Raji (cell line): Measurements from ENCODE around the gene SMC1B.

Experiments used
- POLR2A ChIP-seq: IDR thresholded peaks from 2 replicates; pipeline ENCODE4 v1.6.1; 2011; ENCODE audit warnings: low read depth, low read length, control low read depth; ENCODE audit not compliant: insufficient read depth

SMC1B gene

DNA sequence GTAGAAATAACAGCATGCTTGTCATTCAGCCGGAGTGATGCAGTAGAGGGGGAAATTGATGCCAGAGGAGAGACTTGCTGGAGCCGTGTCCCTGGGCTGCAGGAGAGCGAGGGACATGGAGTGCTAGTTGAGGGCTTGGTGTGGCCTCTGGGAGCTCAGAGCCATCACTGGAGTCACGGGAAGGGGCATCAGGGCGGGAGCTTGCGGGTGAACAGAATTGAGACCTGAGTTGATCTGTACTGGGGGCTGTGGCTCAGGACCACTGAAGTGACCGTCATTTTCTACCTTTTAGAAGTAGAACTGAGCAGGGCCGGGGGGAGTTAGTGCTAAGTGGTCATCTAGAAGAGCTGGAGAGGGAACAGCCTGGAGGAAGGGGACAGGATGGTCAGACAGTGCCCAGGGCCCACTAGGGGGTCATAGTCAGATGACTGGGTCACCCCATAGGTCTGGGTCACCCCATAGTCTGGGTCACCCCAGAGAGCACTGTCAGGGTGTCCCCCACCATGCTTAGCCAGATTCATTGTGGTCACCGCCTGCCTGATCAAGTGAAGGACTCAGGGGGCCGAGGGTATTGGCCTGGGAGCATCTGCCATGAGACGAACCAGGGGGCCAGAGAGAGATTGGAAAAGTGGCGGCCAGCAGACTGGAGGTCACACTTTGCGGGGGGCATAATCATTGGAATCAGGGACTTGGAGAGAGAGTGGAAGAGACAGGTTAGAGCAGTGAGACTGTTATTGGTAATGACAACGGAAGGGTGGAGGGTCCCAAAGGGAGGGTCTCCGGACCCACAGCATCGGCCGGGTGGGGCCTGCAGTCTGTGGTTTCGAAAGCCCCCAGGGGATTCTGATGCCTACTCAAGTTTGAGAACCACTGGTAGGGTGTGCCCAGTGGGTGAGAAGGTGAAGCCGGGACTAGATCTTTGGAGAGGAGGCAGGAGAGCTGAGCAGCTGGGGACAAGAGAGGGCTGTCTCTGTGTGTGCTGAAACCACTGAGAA lies 15.3 kb upstream of the SMC1B start:
- TF ChIP-seq POLR2A = no peak

DNA sequence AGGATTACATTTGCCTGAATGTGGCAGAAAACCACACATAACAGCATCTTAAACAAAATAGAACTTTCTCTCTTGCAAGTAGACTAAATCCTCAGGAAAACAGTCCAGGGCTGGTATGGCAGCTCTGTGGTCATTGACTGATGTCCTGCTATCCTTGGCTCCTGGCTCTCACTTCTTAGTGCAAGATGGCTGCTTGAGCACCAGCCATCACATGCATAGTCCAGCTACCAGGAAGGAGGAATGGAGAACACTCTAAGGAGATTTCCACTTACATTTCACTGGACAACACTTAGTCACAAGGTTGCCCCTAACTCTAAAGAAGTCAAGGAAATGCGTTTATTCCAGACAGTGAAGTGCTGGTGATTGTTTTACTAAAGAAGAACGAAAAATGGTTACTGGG lies 13.7 kb upstream of the SMC1B start:
- no peak for TF ChIP-seq POLR2A

DNA sequence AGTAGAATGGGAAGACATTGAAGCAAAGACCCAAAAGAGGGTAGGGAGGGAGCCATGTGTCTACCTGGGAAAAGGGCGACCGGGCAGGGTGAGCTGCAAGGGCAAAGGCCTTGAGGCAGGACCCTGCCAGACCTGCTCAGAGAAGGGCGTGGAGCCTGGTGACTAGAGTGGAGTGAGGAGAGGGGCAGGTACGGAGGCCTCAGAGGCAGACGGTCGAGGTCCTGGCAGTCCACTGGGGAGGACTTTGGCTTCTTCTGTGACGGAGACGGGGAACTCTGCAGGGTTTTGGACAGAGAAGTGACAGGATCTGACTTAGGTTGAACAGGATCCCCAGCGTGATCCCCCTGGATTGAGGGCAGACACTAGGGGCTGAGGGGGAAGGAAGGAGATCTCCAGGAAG lies 13.0 kb upstream of the SMC1B start:
- TF ChIP-seq POLR2A = no peak

DNA sequence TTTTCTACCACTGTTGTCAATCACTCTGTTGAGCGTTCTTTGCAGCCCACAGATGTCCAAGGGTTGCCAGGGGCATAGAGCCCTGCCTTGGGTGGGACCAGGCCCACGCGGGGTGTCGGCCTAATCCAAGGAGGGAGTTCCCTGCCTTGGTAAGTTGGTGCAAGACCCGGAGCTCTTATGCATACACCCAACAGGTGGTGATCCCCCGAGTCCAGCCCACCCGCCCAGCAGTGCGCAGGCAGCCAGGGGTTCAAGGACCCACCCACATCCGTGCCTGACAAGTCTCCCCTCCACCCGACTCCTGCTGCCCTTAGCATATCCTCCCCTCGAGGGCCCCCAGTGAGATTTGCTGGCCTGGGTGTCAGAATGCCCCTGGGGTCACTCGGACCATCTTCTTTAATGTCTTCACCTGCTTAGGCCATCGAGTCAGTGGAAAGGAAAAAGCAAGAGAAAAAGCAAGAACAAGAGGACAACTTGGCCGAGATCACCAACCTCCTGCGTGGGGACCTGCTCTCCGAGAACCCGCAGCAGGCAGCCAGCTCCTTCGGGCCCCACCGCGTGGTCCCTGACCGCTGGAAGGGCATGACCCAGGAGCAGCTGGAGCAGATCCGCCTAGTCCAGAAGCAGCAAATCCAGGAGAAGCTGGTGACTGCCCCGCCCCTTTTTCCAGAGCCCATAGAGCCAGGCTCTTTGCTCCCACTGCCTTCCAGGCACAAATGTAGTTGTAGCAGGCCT lies 12.3 kb upstream of the SMC1B start:
- TF ChIP-seq POLR2A = no peak

DNA sequence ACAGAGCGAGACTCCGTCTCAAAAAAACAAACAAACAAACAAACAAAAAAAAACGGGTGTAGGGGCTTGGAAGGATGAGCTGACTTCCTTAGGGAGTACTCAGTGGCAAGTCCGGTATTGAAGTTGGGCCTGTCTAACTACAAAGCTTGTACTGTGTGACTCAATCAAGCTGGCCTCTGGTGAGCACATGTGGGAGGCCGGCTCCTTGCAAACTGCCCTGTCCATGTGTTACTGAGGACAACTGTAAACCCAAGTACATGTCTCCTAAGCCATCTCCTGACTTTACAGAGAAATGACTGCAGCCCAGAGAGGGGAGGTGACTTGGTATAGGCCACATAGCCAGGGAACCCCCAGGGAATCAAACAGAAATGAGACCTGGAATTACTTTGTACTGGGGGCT lies 11.7 kb upstream of the SMC1B start:
- no peak for TF ChIP-seq POLR2A

DNA sequence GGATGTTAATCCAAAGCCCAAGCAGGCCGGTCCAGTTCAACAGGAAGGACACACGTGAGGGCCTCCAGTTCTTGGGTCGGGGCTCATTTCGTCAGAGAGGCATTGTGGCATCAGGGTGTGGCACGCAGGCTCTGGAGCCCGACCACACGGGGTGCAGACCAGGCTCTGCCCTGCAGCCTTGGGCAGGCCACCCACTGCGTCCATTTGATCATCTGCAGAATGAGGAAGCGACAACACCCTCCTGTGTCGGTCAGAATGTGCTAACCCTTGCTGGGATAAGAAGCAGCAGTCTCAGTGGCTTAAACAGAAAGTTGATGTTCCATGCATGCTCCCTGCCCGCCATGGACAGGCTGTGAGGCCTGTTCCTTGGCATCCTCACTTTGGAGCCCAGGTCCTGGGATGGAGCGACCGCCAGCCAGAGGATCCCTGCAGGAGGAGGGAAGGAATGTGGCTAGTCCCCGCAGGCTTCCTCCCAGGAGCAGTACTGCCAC lies 10.9 kb upstream of the SMC1B start:
- no peak for TF ChIP-seq POLR2A

DNA sequence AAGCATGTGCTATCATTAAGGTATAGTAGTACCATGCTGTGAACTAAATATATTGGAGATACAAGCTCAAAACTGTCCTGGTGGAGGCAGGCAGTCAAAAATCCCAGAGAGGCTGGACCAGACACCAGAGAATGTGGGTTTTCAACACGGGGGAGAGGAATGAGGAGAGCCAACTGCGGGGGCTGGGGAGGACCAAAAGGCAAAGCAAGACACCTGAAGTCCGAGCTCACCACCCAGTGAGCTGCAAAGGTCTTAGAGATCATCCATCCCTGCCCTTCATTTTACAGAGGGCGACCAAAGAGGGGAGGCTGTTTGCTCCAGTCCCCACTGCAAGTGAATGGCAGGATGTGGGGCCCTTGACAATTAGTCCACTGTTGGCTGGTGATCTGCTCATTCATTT lies 10.1 kb upstream of the SMC1B start:
- no peak for TF ChIP-seq POLR2A

DNA sequence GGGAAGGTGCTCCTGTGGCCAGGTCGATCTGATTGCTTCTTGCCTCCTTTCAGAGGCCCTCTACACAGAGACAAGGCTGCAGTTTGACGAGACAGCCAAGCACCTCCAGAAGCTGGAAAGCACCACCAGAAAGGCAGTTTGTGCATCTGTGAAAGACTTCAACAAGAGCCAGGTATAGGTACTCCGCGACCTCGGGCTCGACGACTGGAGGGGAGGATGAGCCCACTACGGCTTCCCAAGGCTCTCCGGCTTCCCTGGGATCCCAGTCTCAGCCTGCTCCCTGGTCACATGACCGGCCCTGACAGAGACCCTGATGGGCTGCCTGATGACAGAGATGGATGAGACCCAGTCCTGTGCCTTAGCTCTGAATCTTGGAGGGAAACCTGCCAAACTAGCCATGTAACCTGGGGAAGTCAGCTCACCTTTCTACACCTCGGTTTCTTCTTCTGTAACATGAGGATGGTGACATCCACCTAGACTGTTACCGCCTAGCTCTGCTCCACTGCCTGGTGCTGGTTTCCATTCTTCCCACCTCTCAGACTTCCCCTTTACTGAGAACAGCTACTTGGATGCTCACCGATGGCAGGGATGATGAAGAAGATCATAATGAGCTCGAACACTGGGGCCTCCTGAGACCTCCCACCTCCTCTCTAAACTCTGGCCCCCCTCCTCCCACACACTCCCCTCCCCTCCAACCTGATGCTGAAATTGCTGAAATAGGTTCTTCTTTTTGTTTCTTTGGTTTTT lies 9.0 kb upstream of the SMC1B start:
- no peak for TF ChIP-seq POLR2A

DNA sequence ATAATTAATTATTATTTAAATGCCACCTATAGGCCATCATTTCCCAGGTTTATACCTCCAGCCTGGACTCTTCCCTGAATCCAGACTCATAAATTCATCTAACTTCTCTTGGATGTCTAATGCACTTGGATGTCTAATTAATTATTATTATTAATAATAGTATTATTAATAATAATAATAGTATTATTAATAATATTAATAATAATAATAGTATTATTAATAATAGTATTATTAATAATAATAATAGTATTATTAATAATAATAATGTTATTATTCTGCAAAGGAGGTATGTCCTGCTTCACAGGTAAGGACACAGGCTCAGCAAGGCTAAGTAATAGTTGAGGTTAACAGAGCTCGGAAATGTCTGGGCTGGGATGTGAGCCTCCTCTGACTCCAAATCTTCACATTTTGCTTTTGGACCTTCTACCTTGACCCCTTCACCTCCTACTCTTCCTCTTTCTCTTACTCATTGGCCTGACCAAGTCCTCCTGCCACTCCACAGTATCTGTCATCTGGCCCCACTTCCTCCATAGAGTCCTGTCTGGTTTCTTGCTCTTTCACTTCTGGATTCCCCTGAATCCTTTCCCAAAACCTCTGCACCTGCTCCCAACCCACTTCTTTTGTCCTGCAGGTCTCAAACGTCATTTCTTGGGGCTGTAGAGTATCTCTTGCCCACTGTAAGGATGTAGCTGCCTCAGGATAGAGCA lies 8.1 kb upstream of the SMC1B start:
- TF ChIP-seq POLR2A = no peak

DNA sequence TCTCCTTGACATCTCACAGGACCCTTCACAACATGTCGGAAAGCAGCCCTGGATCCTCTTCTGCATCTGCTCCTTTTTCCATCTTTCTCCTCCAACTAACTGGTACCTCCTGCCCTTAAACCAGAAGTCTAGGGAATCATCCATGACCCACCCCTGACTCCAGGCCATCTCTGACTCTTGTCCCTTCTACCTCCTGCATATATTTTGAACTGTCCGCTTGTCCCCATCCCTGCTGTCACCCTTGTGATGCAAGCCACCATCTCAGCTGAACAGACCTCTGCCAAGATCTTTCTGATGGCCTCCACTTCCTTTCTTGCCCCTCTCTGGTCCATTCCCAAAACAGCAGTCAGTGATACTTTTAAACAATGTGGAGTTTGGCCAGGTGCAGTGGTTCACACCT lies 7.1 kb upstream of the SMC1B start:
- no peak for TF ChIP-seq POLR2A

DNA sequence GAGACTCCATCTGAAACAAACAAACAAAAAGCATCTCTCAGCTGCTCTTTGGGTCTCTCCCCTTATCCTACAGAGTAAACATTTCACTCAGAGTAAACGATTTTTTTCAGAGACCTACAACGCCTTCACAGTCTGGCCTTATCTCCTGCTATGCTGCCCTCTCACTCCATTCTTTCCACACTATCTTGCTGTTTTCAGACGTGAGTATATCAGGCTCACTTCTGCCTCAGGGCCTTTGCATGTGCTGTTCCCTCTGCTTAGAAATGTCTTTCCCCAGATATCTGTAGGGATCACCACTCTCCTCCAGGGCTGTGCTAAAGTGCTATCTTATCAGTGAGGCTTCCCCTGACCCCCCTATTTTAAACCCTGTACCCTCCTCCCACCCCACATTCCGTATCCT lies 6.6 kb upstream of the SMC1B start:
- TF ChIP-seq POLR2A = no peak

DNA sequence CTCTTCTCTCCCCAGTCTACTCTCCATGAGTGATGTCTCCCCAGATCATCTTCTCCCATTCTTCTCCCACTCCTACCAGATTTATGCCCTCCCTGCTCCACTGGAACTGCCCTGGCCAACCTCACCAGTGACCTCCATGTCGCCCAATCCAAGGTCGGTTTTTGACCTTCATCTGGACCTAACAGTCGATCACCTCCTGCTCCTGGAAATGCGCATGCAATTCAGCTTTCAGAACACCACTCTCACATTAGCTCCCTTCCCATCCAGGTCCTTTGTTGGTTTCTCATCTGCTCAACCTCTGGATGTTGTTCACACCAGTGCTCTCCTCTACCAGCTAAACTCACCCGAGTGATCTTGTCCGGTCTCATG lies 5.4 kb upstream of the SMC1B start:
- TF ChIP-seq POLR2A = no peak

DNA sequence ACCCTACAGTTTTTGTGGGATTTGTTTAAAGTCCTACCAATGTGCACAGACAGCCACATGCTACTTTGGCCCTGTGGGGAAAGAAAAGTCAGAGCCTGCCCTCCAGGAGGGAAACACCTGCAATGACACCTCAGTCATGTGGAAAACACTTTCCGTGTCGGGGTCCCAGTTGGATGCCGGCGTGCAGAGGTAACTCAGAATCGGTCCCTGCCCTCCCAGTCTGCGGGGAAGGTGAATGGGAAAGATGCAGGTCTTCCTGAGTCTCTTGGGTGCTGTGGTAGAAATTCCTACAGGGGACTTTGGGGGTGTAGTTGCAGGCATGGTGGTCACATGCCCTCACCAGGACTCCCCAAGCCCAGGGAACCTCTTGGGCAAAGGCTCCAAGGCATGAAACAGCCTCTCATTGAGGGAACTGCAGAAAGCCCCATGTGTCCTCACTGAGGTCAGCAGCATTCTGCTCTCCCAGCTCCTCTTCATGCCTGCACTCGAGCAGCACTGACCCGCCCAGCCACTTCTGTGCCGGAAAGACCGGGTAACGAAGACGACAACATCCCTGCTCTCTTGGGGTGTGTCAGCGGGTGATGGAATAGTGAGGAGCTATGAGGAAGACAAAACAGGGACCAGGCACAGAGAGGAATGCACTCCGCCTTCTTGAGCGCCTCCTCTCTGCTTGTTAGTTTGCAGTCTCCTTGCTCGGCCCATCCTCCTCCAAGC lies 4.8 kb upstream of the SMC1B start:
- no peak for TF ChIP-seq POLR2A

DNA sequence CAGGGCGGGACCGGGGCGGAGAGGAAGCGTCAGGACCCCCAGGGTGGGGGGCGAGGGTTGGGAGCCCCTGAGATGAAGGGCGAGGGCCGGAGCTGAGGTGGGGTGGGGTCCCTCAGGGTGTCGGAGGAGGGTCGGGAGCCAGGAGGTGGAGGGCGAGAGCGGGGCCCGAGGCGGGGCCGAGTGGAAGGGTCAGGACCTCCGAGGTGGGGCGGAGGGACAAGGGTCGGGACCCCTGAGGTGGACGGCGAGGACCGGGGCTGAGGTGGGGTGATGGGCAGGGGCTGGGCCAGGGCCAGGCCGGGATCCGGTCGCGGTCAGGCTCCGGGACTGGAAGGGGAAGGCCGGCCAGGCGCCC lies 409 bp downstream of the SMC1B start:
- no peak for TF ChIP-seq POLR2A

DNA sequence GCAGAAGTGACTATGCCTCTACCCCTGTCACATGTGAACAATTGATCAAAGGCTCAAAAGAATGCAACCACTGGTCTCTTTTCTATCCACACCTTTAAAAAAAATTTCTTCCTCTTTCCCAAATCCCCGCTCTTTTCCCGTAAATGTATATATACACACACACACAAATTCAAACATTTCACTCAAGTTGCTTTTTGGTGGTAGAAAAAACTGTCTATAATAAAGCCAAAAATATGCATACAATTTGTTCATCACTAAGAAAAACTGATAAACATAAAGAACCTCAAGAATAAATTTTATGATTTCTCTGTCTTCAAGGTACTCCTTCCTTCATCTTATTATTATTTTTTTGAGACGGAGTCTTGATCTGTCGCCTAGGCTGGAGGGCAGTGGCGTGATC lies 5.6 kb downstream of the SMC1B start:
- no peak for TF ChIP-seq POLR2A

DNA sequence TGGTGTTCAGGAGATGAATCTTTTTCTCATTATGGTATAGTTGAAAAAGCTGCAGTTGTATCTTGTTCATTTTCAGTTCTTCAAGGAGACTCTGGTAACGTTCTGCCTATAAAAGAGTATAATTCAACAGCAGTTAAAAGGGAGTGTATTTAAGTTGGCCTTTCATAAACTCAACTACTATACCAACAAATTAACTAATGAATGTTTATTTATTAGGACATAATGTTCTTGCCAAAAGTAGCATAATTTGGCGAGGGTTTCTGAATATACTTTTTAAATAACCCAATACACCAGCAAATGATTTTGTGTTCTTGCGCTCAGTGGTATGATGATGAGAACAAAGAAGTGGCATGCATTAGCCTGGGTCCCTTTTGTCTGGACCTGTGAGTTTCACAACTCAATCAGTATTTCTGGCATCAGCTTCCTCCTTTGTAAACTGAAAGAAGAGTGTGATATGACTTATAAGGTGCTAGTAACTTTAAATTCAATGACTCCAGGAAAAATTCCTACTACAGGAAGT lies 10.9 kb downstream of the SMC1B start:
- no peak for TF ChIP-seq POLR2A
